ENCODE results near the gene CERS1.

The CERS1 gene

GRCh38 chr19:18939922-18940768, 44.2 kb upstream of the CERS1 start:
- TF ChIP-seq CTCF (IDR thresholded peaks at IDR 0.05; ENCODE audit: insufficient read depth, missing control alignments), result no peak
- DNase-seq (ENCODE audit: insufficient read length, low spot score), result no peak
- no peak for FAIRE-seq

- no peak for DNase-seq (ENCODE audit: insufficient read length, low spot score)
- FAIRE-seq, result no peak
- TF ChIP-seq CTCF (IDR thresholded peaks at IDR 0.05; ENCODE audit: insufficient read depth, missing control alignments), result no peak
These were observed 43.2 kb upstream of the CERS1 start for GRCh38 chr19:18939163-18939562.

- DNase-seq (ENCODE audit: insufficient read length, low spot score) (no peak), FAIRE-seq (no peak)
- TF ChIP-seq CTCF (IDR thresholded peaks at IDR 0.05; ENCODE audit: insufficient read depth, missing control alignments), result no peak
These were observed 37.3 kb upstream of the CERS1 start for GRCh38 chr19:18933297-18933696.

GRCh38 chr19:18932216-18932841, 36.4 kb upstream of the CERS1 start:
- FAIRE-seq (no peak), DNase-seq (ENCODE audit: insufficient read length, low spot score) (no peak)
- no peak for TF ChIP-seq CTCF (IDR thresholded peaks at IDR 0.05; ENCODE audit: insufficient read depth, missing control alignments)

- DNase-seq (ENCODE audit: insufficient read length, low spot score) (no peak), FAIRE-seq (no peak)
- no peak for TF ChIP-seq CTCF (IDR thresholded peaks at IDR 0.05; ENCODE audit: insufficient read depth, missing control alignments)
These were observed 35.6 kb upstream of the CERS1 start for GRCh38 chr19:18931316-18932162.

GRCh38 chr19:18929311-18929710, 33.4 kb upstream of the CERS1 start:
- FAIRE-seq (no peak), DNase-seq (ENCODE audit: insufficient read length, low spot score) (no peak)
- TF ChIP-seq CTCF (IDR thresholded peaks at IDR 0.05; ENCODE audit: insufficient read depth, missing control alignments), result no peak
